ENCODE measurements around the gene ZNF552. TPM values are rescaled to one million over a fixed set of nuclear protein-coding genes. Genes with fewer than 3 reads are reported as not detected.
"Not testable (repeated sequence)": the region's sequence is repeated elsewhere in the genome, so short reads cannot be mapped to it uniquely, and the experiment has no call there.

ZNF552 gene
- total RNA-seq, 4 donors from 2014 or later, result 5.4 to 7.0 (median 5.9) TPM

DNA sequence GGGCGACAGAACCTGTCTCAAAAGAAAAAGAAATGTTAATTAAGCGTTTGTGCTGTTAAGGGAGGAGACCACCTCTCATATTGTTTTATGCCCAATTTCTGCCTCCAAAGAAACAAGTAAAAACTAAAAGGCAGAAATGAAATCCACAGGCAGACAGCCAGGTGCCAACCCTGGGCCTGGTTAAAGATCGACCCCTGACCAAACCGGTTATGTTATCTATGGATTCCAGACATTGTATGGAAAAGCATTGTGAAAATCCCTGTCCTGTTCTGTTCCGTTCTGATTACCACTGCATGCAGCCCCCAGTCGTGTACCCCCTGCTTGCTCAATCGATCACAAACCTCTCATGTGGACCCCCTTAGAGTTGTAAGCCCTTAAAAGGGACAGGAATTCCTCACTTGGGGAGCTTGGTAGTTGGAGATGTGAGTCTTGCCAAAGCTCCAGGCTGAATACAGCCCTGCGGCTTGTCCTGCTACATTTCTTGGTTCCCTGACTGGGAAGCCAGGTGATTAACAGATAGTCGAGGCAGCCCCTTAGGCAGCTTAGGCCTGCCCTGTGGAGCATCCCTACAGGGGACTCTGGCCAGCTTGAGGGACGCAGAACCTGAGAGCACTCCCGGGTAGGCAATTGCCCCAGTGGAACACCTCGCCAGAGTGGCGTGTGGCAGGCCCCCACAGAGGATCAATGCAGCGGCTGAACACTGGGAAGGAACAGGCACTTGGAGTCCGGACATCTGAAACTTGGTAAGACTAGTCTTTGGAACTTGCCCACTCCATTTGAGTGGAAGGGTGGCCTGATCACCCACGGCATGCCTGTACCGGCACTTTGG, 748 bp upstream of the ZNF552 start:
- 85 to 87% methylated on average over 17 of the region's 17 CpGs for WGBS, 2 donors

DNA sequence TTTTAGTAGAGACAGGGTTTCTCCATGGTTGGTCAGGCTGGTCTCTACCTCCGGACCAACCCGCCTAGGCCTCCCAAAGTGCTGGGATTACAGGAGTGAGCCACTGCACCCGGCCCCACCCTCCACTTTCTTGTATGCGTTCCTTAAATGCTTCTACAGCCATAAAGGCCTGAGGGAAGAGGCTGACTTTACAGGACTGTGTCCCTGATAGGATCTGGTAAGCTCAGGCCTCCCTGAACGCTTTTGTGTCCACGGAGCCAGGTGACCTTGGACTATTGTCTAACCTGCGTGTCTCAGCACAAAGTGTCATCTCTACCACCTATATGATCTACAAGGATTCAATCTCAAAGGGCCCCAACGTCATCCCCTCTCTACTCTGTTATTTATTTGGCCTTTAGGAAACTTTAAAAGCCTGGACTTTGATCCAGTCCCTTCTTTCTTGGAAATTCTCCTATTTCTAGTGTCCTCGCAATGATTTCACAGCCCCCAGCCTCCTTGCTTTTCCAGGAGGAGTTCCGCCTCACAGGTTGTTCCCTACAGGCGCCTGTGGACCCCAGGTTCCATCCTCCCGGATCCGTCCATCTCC, 701 bp downstream of the ZNF552 start:
- H3K4me3 ChIP-seq (ENCODE audit: low read depth, poor library complexity, severe bottlenecking), result peak overlapping the region; percentile 93
- WGBS, 2 donors, result 20% methylated on average over 13 of the region's 13 CpGs
- intact Hi-C loops (cut with DNase I; ENCODE audit: low total_unique reads), result no loop called here
- DNase-seq (ENCODE audit: low spot score in 2 of 2), result no peak
- TF ChIP-seq, protein P1, sequence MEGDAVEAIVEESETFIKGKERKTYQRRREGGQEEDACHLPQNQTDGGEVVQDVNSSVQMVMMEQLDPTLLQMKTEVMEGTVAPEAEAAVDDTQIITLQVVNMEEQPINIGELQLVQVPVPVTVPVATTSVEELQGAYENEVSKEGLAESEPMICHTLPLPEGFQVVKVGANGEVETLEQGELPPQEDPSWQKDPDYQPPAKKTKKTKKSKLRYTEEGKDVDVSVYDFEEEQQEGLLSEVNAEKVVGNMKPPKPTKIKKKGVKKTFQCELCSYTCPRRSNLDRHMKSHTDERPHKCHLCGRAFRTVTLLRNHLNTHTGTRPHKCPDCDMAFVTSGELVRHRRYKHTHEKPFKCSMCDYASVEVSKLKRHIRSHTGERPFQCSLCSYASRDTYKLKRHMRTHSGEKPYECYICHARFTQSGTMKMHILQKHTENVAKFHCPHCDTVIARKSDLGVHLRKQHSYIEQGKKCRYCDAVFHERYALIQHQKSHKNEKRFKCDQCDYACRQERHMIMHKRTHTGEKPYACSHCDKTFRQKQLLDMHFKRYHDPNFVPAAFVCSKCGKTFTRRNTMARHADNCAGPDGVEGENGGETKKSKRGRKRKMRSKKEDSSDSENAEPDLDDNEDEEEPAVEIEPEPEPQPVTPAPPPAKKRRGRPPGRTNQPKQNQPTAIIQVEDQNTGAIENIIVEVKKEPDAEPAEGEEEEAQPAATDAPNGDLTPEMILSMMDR (IDR thresholded peaks at IDR 0.05), result no peak
- TF ChIP-seq POLR2A (IDR thresholded peaks at IDR 0.05), result no peak

More for the DNA sequence above, 748 bp upstream of the ZNF552 start:
- no peak overlapping the region for H3K4me3 ChIP-seq (ENCODE audit: low read depth, poor library complexity, severe bottlenecking)
- TF ChIP-seq POLR2A (IDR thresholded peaks at IDR 0.05), result no peak
- TF ChIP-seq, protein P1 (IDR thresholded peaks at IDR 0.05), result no peak
- intact Hi-C loops (cut with DNase I; ENCODE audit: low total_unique reads), result no loop called here
- DNase-seq (ENCODE audit: low spot score in 2 of 2), result no peak

DNA sequence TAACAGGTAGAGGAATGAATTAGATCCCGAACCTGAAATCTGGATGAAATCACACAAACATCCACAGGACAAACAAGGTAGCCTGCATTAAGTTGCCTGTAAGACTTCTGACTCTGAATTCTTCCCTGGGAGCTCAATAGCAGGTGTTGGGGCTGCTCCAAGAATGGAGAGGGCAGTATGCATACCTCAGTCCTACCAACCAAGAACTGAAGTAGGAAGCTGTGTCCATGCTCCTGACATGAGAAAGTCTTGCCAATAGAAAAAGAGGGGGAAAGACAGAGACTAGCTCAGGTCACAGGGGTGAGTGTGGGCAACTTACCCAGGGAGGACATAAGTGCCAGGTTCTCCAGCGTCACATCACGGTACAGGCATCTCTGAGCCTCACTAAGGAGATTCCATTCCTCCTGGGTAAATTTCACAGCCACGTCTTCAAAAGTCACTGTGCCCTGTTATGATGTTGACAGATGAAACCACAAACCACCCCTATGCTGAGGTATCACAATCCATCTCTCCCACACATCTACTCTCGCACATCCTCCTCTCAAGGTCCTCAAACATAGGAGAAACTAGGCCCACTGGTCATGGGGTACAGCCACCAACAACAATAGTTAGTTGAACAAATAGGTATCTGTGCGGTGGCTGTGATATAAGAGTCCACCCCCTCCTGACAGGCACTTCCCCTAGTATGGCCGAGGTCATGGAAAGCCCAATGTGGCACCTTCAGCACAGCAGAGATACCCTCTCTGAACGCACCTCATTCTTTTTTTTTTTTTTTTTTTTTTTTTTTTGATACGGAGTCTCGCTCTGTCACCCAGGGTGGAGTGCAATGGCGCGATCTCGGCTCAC, 1.5 kb downstream of the ZNF552 start:
- DNase-seq (ENCODE audit: low spot score in 2 of 2); H3K4me3 ChIP-seq (ENCODE audit: low read depth, poor library complexity, severe bottlenecking); intact Hi-C loops (cut with DNase I; ENCODE audit: low total_unique reads): not testable (repeated sequence)
- 87 to 88% methylated on average over 12 to 13 of the region's 13 CpGs for WGBS, 2 donors

DNA sequence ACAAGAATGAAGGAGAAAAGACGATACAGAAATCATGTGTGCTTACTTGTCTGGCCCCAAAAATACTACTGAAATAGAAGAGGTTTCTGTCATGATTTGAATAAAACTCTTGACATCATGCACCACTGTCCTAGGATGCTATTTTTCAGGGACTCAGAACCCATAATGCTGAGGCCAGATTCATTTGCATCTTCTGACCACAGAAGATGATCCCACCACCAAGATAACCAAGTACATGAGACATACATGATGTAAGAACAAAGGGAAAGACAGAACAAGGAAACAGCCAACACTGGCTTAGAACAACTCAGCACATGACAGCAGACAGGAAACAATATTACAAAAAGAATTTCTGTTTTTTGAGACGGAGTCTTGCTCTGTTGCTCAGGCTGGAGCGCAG, 2.5 kb downstream of the ZNF552 start:
- no peak for DNase-seq (ENCODE audit: low spot score in 2 of 2)
- intact Hi-C loops (cut with DNase I; ENCODE audit: low total_unique reads), result no loop called here
- WGBS, 2 donors, result 91 to 92% methylated on average over 3 of the region's 3 CpGs
- TF ChIP-seq, protein P1 (IDR thresholded peaks at IDR 0.05), result no peak
- no peak for TF ChIP-seq POLR2A (IDR thresholded peaks at IDR 0.05)
- no peak overlapping the region for H3K4me3 ChIP-seq (ENCODE audit: low read depth, poor library complexity, severe bottlenecking)

DNA sequence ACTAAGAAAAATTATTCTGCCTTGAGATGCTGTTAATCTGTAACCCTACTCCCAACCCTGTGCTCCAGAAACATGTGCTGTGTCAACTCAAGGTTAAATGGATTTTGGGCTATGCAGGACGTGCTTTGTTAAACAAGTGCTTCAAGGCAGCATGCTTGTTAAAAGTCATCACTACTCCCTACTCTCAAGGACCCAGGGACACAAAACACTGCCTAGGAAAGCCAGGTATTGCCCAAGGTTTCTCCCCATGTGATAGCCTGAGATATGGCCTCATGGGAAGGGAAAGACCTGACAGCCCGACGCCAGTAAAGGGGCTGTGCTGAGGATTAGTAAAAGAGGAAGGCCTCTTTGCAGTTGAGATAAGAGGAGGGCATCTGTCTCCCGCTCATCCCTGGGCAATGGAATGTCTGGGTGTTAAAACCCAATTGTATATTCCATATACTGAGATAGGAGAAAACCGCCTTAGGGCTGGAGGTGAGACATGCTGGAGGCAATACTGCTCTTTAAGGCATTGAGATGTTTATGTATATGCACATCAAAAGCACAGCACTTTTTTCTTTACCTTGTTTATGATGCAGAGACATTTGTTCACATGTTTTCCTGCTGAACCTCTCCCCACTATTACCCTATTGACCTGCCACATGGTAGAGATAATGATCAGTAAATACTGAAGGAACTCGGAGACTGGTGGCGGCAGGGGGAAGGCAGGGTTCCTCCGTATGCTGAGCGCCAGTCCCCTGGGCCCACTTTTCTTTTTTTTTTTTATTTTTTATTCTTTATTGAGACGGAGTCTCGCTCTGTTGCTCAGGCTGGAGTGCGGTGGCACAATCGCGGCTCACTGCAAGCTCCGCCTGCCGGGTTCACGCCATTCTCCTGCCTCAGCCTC, 4.1 kb downstream of the ZNF552 start:
- DNase-seq (ENCODE audit: low spot score in 2 of 2); H3K4me3 ChIP-seq (ENCODE audit: low read depth, poor library complexity, severe bottlenecking); intact Hi-C loops (cut with DNase I; ENCODE audit: low total_unique reads): not testable (repeated sequence)
- WGBS, 2 donors, result 81 to 83% methylated on average over 17 of the region's 17 CpGs

DNA sequence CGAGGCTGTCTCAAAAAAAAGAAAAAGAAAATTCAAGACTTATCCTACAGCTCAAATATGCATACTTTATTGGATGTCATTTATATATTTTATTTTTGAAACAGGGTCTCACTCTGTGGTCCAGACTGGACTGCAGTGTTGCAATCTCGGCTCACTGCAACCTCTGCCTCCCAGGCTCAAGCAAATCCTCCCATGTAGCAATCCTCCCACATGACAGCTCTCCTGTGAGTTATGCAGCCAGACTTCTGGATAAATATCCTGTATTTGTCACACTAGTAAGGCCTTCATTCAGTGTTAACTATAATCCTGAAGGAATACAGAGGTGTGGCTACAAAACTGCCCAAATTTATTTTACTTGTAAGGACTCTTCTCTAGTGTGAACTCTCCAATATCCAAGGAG, 7.2 kb downstream of the ZNF552 start:
- intact Hi-C loops (cut with DNase I; ENCODE audit: low total_unique reads), result no loop called here
- no peak for TF ChIP-seq POLR2A (IDR thresholded peaks at IDR 0.05)
- TF ChIP-seq, protein P1 (IDR thresholded peaks at IDR 0.05), result no peak
- DNase-seq (ENCODE audit: low spot score in 2 of 2), result no peak
- 86 to 95% methylated on average over 2 of the region's 2 CpGs for WGBS, 2 donors
- no peak overlapping the region for H3K4me3 ChIP-seq (ENCODE audit: low read depth, poor library complexity, severe bottlenecking)
